ENCODE data around the gene HINFP.

DNA sequence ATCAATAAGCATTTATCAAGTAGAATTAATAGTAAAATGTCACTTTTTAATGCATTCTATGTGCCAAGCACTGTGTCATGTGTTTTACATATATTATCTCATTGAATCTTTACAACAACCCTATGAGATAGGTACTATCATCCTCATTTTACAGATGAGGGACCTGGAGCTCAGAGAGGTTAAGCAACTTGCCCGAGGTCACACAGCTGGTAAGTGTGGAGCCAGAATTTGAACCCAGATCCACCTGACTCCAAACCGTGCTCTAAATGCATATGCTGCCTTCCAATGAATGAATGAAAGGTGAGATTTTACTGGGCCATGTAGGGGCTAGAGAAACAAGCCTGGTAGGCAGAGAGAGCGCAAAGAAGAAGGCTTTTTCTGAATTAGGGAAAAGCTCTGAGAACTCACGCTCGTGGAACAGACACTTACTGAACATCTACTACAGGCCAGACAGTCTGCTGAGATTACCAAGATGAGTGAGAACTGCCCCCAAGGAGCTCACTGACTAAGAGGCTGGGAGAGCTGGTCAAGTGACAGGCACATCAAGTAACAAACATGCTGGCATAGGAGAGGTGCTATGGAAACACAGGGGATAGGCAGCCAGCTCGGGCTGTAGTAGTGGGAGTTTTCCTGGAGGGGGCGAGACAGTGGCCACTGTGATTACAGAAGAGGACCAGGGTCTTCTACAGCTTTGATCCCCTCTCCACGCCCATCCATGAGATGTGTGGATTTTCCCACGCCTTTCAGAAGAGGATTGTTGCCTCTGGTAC, 31.9 kb downstream of the HINFP start:
- TF ChIP-seq MAFK (IDR thresholded peaks at IDR 0.05; ENCODE audit: low read depth, low read length) (no peak), GTF2F1 (IDR thresholded peaks at IDR 0.05; ENCODE audit: borderline replicate concordance, low read depth, low read length) (no peak), SP1 (IDR thresholded peaks at IDR 0.05; ENCODE audit: low read depth, low read length) (no peak), POLR2AphosphoS5 (IDR thresholded peaks at IDR 0.05; ENCODE audit: low read depth, low read length) (no peak), SUZ12 (IDR thresholded peaks at IDR 0.05; ENCODE audit: low read length) (no peak), RXRA (IDR thresholded peaks at IDR 0.05; ENCODE audit: insufficient read depth, low read depth, low read length) (no peak), EGR1 (IDR thresholded peaks at IDR 0.05; ENCODE audit: borderline replicate concordance, low read depth, low read length) (no peak), ZNF274 (IDR thresholded peaks at IDR 0.05; ENCODE audit: borderline replicate concordance, extremely low read depth, low read length) (no peak), TEAD4 (IDR thresholded peaks at IDR 0.05; ENCODE audit: low read depth, low read length) (no peak)
- TF ChIP-seq, protein P1, sequence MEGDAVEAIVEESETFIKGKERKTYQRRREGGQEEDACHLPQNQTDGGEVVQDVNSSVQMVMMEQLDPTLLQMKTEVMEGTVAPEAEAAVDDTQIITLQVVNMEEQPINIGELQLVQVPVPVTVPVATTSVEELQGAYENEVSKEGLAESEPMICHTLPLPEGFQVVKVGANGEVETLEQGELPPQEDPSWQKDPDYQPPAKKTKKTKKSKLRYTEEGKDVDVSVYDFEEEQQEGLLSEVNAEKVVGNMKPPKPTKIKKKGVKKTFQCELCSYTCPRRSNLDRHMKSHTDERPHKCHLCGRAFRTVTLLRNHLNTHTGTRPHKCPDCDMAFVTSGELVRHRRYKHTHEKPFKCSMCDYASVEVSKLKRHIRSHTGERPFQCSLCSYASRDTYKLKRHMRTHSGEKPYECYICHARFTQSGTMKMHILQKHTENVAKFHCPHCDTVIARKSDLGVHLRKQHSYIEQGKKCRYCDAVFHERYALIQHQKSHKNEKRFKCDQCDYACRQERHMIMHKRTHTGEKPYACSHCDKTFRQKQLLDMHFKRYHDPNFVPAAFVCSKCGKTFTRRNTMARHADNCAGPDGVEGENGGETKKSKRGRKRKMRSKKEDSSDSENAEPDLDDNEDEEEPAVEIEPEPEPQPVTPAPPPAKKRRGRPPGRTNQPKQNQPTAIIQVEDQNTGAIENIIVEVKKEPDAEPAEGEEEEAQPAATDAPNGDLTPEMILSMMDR (IDR thresholded peaks at IDR 0.05; ENCODE audit: control extremely low read depth in 1 of 3, insufficient read depth in 1 of 3, low read depth in 1 of 3, low read length in 3 of 3): peak; percentile 38 to 62 (median 52)

Measured in H1 (cell line).